Muscle layer of colon (tissue), 2 donors: ENCODE results near the gene TRIM52.

Experiments used
- H3K27ac ChIP-seq: one replicate; pipeline ENCODE4 v1.7.0; 2013; ENCODE audit warnings: low read depth, mild to moderate bottlenecking, low read length, moderate library complexity
- H3K27me3 ChIP-seq, 2 donors: one replicate each; pipeline ENCODE4 v1.7.0; 2013; ENCODE audit warnings: low read length in 2 of 2, mild to moderate bottlenecking in 2 of 2; ENCODE audit not compliant: insufficient read depth in 2 of 2, control insufficient read depth in 1 of 2
- H3K36me3 ChIP-seq: one replicate; pipeline ENCODE4 v1.7.0; 2013; ENCODE audit warnings: mild to moderate bottlenecking, low read length; ENCODE audit not compliant: insufficient read depth
- H3K4me1 ChIP-seq: one replicate; pipeline ENCODE4 v1.7.0; 2013; ENCODE audit warnings: mild to moderate bottlenecking, low read length; ENCODE audit not compliant: insufficient read depth
- H3K4me3 ChIP-seq, 2 donors: one replicate each; pipeline ENCODE4 v1.7.0; 2013; ENCODE audit warnings: low read length in 2 of 2, low read depth in 1 of 2, mild to moderate bottlenecking in 1 of 2, moderate library complexity in 1 of 2
- H3K9ac ChIP-seq: one replicate; pipeline ENCODE4 v1.7.0; 2013; ENCODE audit warnings: low read length
- H3K9me3 ChIP-seq: one replicate; pipeline ENCODE4 v1.7.0; 2013; ENCODE audit warnings: mild to moderate bottlenecking, low read length
- donor health status: abdominal sarcoma.
- donor health status: Adenocarcinoma of cecum.

Gene TRIM52

GRCh38 chr5:181205761-181206649 is 54.9 kb downstream of the TRIM52 start:
- no peaks in the 10 kb centered on the region for H3K9me3 ChIP-seq
- peak overlapping the region; percentile 54 to 62 for H3K4me3 ChIP-seq
- peaks cover 0 to 17% of the 10 kb centered on the region in 2 donors for H3K27me3 ChIP-seq
- peaks cover 19% of the 10 kb centered on the region for H3K4me1 ChIP-seq
- no peaks in the 10 kb centered on the region for H3K36me3 ChIP-seq
- peak overlapping the region; percentile 21 for H3K27ac ChIP-seq
- no peak overlapping the region for H3K9ac ChIP-seq
